ENCODE results near the gene TBC1D4. TPM values are rescaled to one million over a fixed set of nuclear protein-coding genes. Genes with fewer than 3 reads are reported as not detected.

TBC1D4 gene
- total and polyA plus RNA-seq, 9 donors: 14.3 to 24.0 (median 20.3) TPM

GRCh38 chr13:75486146-75487062 lies 4.4 kb upstream of the TBC1D4 start:
- Histone ChIP-seq H3K9me3 (replicated peaks; ENCODE audit: control insufficient read depth, low read depth, low read length) (no peaks in the 10 kb centered on the region), H3K4me1 (ENCODE audit: control insufficient read depth, insufficient read depth, low read length) (no peaks in the 10 kb centered on the region), H3K36me3 (ENCODE audit: control insufficient read depth, insufficient read depth, low read length) (no peaks in the 10 kb centered on the region), H3K27ac (ENCODE audit: low read length) (no peak overlapping the region), H3K27me3 (ENCODE audit: control insufficient read depth, insufficient read depth, low read length) (no peaks in the 10 kb centered on the region), H3K4me3 (ENCODE audit: low read length) (no peak overlapping the region)
- DNase-seq: no peak
- WGBS (ENCODE audit: insufficient coverage): 60% methylated on average over 2 of the region's 5 CpGs

GRCh38 chr13:75485286-75486062 lies 3.5 kb upstream of the TBC1D4 start:
- WGBS (ENCODE audit: insufficient coverage): no CpG with 5 or more reads among the region's 1 CpG
- no peak for DNase-seq

GRCh38 chr13:75482820-75483079 lies 781 bp upstream of the TBC1D4 start:
- no peaks in the 10 kb centered on the region for H3K9me3 ChIP-seq (replicated peaks; ENCODE audit: control insufficient read depth, low read depth, low read length)
- no CpG with 5 or more reads among the region's 1 CpG for WGBS (ENCODE audit: insufficient coverage)
- peak overlapping the region; percentile 91 for H3K27ac ChIP-seq (ENCODE audit: low read length)
- peak overlapping the region; percentile 86 for H3K4me3 ChIP-seq (ENCODE audit: low read length)
- no peaks in the 10 kb centered on the region for H3K36me3 ChIP-seq (ENCODE audit: control insufficient read depth, insufficient read depth, low read length)
- no peaks in the 10 kb centered on the region for H3K27me3 ChIP-seq (ENCODE audit: control insufficient read depth, insufficient read depth, low read length)
- peaks cover 7% of the 10 kb centered on the region for H3K4me1 ChIP-seq (ENCODE audit: control insufficient read depth, insufficient read depth, low read length)
- DNase-seq: no peak

More at GRCh38 chr13:75485286-75486062, 3.5 kb upstream of the TBC1D4 start:
- Histone ChIP-seq H3K4me1 (ENCODE audit: control insufficient read depth, insufficient read depth, low read length) (no peaks in the 10 kb centered on the region), H3K9me3 (replicated peaks; ENCODE audit: control insufficient read depth, low read depth, low read length) (no peaks in the 10 kb centered on the region), H3K36me3 (ENCODE audit: control insufficient read depth, insufficient read depth, low read length) (no peaks in the 10 kb centered on the region), H3K27me3 (ENCODE audit: control insufficient read depth, insufficient read depth, low read length) (no peaks in the 10 kb centered on the region), H3K4me3 (ENCODE audit: low read length) (no peak overlapping the region), H3K27ac (ENCODE audit: low read length) (no peak overlapping the region)

- H3K9me3 ChIP-seq (replicated peaks; ENCODE audit: control insufficient read depth, low read depth, low read length): no peaks in the 10 kb centered on the region
Measured at GRCh38 chr13:75481176-75482069, 546 bp downstream of the TBC1D4 start.

GRCh38 chr13:75480671-75481175 lies 1.2 kb downstream of the TBC1D4 start:
- 0% methylated on average over 48 of the region's 48 CpGs for WGBS (ENCODE audit: insufficient coverage)
- H3K27ac ChIP-seq (ENCODE audit: low read length): peak overlapping the region; percentile 91

More at GRCh38 chr13:75481176-75482069, 546 bp downstream of the TBC1D4 start:
- peak overlapping the region; percentile 86 for H3K4me3 ChIP-seq (ENCODE audit: low read length)
- peaks cover 7% of the 10 kb centered on the region for H3K4me1 ChIP-seq (ENCODE audit: control insufficient read depth, insufficient read depth, low read length)
- under 1% methylated on average over 97 of the region's 100 CpGs for WGBS (ENCODE audit: insufficient coverage)
- no peaks in the 10 kb centered on the region for H3K27me3 ChIP-seq (ENCODE audit: control insufficient read depth, insufficient read depth, low read length)
- no peaks in the 10 kb centered on the region for H3K36me3 ChIP-seq (ENCODE audit: control insufficient read depth, insufficient read depth, low read length)
- peak overlapping the region; percentile 91 for H3K27ac ChIP-seq (ENCODE audit: low read length)
- DNase-seq: peak; percentile 58

GRCh38 chr13:75479102-75479740 lies 2.7 kb downstream of the TBC1D4 start:
- Histone ChIP-seq H3K4me3 (ENCODE audit: low read length) (peak overlapping the region; percentile 86), H3K9me3 (replicated peaks; ENCODE audit: control insufficient read depth, low read depth, low read length) (no peaks in the 10 kb centered on the region), H3K27me3 (ENCODE audit: control insufficient read depth, insufficient read depth, low read length) (no peaks in the 10 kb centered on the region), H3K27ac (ENCODE audit: low read length) (peak overlapping the region; percentile 64), H3K36me3 (ENCODE audit: control insufficient read depth, insufficient read depth, low read length) (no peaks in the 10 kb centered on the region), H3K4me1 (ENCODE audit: control insufficient read depth, insufficient read depth, low read length) (peaks cover 7% of the 10 kb centered on the region)
- no CpG with 5 or more reads among the region's 5 CpGs for WGBS (ENCODE audit: insufficient coverage)
- peak; percentile 74 for DNase-seq

More at GRCh38 chr13:75480671-75481175, 1.2 kb downstream of the TBC1D4 start:
- Histone ChIP-seq H3K4me1 (ENCODE audit: control insufficient read depth, insufficient read depth, low read length) (peaks cover 7% of the 10 kb centered on the region), H3K36me3 (ENCODE audit: control insufficient read depth, insufficient read depth, low read length) (no peaks in the 10 kb centered on the region), H3K9me3 (replicated peaks; ENCODE audit: control insufficient read depth, low read depth, low read length) (no peaks in the 10 kb centered on the region), H3K4me3 (ENCODE audit: low read length) (peak overlapping the region; percentile 86), H3K27me3 (ENCODE audit: control insufficient read depth, insufficient read depth, low read length) (no peaks in the 10 kb centered on the region)
- peak; percentile 83 for DNase-seq

GRCh38 chr13:75478659-75479058 lies 3.3 kb downstream of the TBC1D4 start:
- H3K4me1 ChIP-seq (ENCODE audit: control insufficient read depth, insufficient read depth, low read length): peaks cover 7% of the 10 kb centered on the region
- H3K27ac ChIP-seq (ENCODE audit: low read length): no peak overlapping the region
- no peaks in the 10 kb centered on the region for H3K27me3 ChIP-seq (ENCODE audit: control insufficient read depth, insufficient read depth, low read length)
- 14% methylated on average over 1 of the region's 4 CpGs for WGBS (ENCODE audit: insufficient coverage)
- no peaks in the 10 kb centered on the region for H3K36me3 ChIP-seq (ENCODE audit: control insufficient read depth, insufficient read depth, low read length)
- no peak overlapping the region for H3K4me3 ChIP-seq (ENCODE audit: low read length)
- no peaks in the 10 kb centered on the region for H3K9me3 ChIP-seq (replicated peaks; ENCODE audit: control insufficient read depth, low read depth, low read length)
- no peak for DNase-seq

- no peaks in the 10 kb centered on the region for H3K9me3 ChIP-seq (replicated peaks; ENCODE audit: control insufficient read depth, low read depth, low read length)
- H3K4me1 ChIP-seq (ENCODE audit: control insufficient read depth, insufficient read depth, low read length): peaks cover 11% of the 10 kb centered on the region
Measured at GRCh38 chr13:75474956-75475355, 7.0 kb downstream of the TBC1D4 start.

GRCh38 chr13:75473468-75473867 lies 8.5 kb downstream of the TBC1D4 start:
- WGBS (ENCODE audit: insufficient coverage): no CpG with 5 or more reads among the region's 1 CpG
- Histone ChIP-seq H3K4me1 (ENCODE audit: control insufficient read depth, insufficient read depth, low read length) (peaks cover 6% of the 10 kb centered on the region), H3K36me3 (ENCODE audit: control insufficient read depth, insufficient read depth, low read length) (no peaks in the 10 kb centered on the region), H3K27ac (ENCODE audit: low read length) (peak overlapping the region; percentile 31), H3K27me3 (ENCODE audit: control insufficient read depth, insufficient read depth, low read length) (no peaks in the 10 kb centered on the region), H3K9me3 (replicated peaks; ENCODE audit: control insufficient read depth, low read depth, low read length) (no peaks in the 10 kb centered on the region), H3K4me3 (ENCODE audit: low read length) (no peak overlapping the region)
- DNase-seq: peak; percentile 93

More at GRCh38 chr13:75474956-75475355, 7.0 kb downstream of the TBC1D4 start:
- no peak overlapping the region for H3K27ac ChIP-seq (ENCODE audit: low read length)
- no CpG with 5 or more reads among the region's 2 CpGs for WGBS (ENCODE audit: insufficient coverage)
- H3K4me3 ChIP-seq (ENCODE audit: low read length): no peak overlapping the region
- H3K36me3 ChIP-seq (ENCODE audit: control insufficient read depth, insufficient read depth, low read length): no peaks in the 10 kb centered on the region
- H3K27me3 ChIP-seq (ENCODE audit: control insufficient read depth, insufficient read depth, low read length): no peaks in the 10 kb centered on the region
- no peak for DNase-seq

Measured in muscle of leg (tissue), 11 donors.